Right kidney (tissue), 9 donors: ENCODE results near the gene PNP.
"Not testable (repeated sequence)": the region's sequence is repeated elsewhere in the genome, so short reads cannot be mapped to it uniquely, and the experiment has no call there.

Source experiments
- DNase-seq: peaks from one replicate; pipeline ENCODE4 v3.0.0-alpha.2; 2016
- long read RNA-seq, 8 donors: transcript quantifications; one replicate each; lab custom pipeline, GENCODE V29; 2026

PNP gene
- long read RNA-seq, donor 1, transcript PNP-201 (6 exons, 1,509 nt): major isoform, 6 of 62 reads
- long read RNA-seq, donor 1, partial matches to known transcripts: 53 of 62 reads
- long read RNA-seq, donor 1, other reads (novel, unspliced or antisense): 0 of 62 reads
- long read RNA-seq, donor 2, transcript PNP-201 (6 exons, 1,509 nt): major isoform, 8 of 12 reads
- long read RNA-seq, donor 2, partial matches to known transcripts: 0 of 12 reads
- long read RNA-seq, donor 2, other reads (novel, unspliced or antisense): 0 of 12 reads
- long read RNA-seq, donor 3, partial matches to known transcripts: 23 of 28 reads
- long read RNA-seq, donor 3, other reads (novel, unspliced or antisense): 0 of 28 reads
- long read RNA-seq, donor 4, transcript PNP-201 (6 exons, 1,509 nt): major isoform, 6 of 7 reads
- long read RNA-seq, donor 4, partial matches to known transcripts: 0 of 7 reads
- long read RNA-seq, donor 4, other reads (novel, unspliced or antisense): 0 of 7 reads
- long read RNA-seq, donor 5, transcript PNP-207 (2 exons, 2,573 nt): major isoform, 7 of 62 reads
- long read RNA-seq, donor 5, transcript PNP-201 (6 exons, 1,509 nt): minor isoform, 5 of 62 reads
- long read RNA-seq, donor 5, partial matches to known transcripts: 49 of 62 reads
- long read RNA-seq, donor 5, other reads (novel, unspliced or antisense): 0 of 62 reads
- long read RNA-seq, donor 6, transcript PNP-201 (6 exons, 1,509 nt): major isoform, 11 of 13 reads
- long read RNA-seq, donor 6, partial matches to known transcripts: 0 of 13 reads
- long read RNA-seq, donor 6, other reads (novel, unspliced or antisense): 0 of 13 reads
- long read RNA-seq, donor 7: 0 reads
- long read RNA-seq, donor 8, transcript PNP-201 (6 exons, 1,509 nt): major isoform, 8 of 11 reads
- long read RNA-seq, donor 8, partial matches to known transcripts: 0 of 11 reads
- long read RNA-seq, donor 8, other reads (novel, unspliced or antisense): 0 of 11 reads

DNA sequence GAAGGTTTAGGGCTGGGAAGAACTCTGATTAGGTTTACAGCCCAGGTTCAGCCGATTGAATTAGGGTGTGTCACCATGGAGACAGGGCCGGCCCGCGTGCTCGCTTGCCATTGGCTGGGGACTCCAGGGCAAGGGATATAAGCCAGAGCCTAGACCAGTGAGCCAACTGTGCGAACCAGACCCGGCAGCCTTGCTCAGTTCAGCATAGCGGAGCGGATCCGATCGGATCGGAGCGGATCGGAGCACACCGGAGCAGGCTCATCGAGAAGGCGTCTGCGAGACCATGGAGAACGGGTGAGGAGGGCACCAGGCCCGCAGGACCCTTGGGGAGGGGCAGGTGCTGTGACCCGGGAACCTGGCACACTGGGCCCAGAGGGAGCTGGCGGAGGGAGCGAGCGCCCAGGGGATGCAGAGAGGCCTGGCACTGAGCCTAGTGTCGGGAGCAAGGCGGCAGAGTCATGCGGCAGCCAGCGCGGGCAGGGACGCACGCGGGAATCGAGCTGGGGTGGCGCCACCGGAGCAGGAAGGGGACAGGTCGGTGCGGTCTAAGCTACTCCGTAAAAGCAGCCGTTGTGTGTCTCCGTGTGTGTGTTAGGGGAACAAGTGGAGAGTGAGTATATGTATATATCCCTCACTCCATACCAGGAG, at the start of gene PNP:
PNP (plus strand) TSS at position 165 of the 648 bp plus-strand sequence; CDS start at position 284, 119 bp downstream.
- peak; percentile 86 for DNase-seq

DNA sequence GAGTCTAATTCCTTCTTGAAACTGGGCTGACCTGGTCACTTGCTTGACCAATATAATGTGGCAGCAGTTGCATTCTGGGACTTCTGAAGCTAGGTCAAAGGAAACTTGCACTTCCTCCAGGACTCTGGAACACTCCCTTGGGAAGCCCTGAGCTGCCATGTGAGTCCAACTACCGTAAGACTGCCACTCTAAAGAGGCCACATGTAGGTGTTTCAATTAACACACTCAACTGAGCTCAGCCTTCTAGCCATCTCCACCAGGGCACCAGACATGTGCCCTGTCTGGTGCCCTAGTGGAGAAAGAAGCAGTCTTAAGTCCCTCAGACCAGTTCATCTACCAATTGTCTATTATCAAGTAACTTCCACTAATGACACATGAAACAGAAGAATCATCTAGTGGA, 49.8 kb upstream of the PNP start:
- DNase-seq: no peak

DNA sequence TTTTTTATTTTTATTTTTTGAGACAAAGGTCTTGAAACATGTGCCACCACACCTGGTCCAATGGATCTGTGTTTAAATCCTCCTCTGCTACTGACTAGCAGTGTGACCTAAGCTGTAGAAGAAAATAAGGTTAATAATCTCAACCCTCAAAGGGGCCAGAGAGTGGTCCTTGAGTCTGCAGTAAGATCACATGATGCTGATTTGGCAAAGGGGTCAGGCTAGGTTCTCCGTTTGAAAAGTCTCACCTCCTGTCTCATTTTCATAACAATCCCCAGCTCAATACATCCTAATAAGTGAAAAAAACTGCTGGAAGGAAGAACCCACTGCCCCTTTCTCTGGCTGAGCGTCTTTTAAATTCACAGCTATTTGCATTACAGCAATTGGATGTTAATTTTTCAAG, 47.9 kb upstream of the PNP start:
- no peak for DNase-seq

DNA sequence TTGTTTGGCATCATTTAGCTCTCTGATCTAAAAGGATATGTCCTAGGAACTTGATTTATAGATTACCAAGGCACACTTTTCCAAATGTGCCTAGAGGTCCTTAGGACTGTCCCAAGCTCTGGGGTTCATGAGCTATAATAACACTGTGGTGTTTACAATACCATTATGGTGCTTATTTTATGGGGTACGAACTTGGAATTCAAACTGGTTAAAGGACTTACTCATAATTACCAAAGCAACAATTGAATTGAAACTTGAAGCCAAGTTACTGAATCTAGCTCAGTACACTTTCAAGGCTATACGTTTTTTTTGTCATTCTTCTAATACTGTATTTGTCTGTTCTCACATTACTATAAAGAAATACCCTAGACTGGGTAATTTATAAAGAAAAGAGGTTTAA, 46.3 kb upstream of the PNP start:
- DNase-seq: no peak

DNA sequence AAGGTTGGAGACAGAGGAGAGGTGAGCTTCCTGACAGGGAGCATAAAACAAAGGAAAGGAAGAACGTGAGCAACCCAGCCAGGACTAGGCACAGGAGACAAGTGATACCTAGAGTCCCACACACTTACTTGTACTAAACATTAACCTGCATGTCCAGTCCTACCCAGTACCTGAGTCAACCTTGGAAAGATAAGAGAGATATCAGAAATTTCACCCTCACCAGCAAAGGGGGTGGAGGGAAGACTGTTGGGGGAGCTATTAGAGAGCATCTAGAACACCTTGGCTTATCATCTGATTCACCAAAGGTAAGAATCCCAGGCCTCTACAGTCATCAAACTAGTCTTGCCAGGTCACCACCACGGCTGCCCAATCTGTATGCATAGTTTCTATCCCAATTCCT, 44.4 kb upstream of the PNP start:
- DNase-seq: no peak

DNA sequence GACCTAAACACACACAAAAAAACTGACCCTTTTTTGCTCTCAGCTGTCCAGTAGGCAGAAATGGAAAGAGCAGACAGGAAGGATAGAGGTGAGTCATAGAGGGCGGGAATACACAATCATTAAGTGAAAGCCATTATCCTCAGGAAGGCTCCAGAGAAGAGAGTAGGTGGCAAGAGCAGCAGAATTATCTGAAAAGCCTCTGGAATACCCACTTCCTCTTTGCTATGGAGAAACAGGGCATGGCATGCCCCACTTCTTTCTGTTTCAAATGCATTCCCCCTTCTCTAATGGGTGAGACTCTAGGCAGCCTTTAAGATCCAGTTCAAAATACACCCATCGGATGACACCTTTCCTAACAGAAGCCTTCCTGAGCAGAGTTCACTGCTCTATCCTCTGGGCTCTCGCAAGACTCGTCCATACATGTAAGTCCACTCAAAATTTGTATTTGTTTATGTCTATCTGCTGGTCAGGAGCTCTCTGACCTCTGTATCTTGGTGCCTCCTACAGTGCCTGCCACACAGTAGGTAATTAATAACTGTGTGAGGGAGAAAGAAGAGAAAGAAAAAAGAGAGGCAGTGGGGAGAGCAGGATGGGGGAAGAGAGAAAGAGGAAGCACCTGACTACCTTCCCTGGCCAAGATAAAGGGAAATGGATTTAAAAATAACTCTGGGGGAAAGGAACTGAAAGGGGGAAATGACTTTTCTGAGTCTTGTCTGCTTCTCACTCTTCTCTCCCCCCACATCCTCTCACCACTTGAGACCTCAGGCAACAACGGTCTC, 41.8 kb upstream of the PNP start:
- no peak for DNase-seq

DNA sequence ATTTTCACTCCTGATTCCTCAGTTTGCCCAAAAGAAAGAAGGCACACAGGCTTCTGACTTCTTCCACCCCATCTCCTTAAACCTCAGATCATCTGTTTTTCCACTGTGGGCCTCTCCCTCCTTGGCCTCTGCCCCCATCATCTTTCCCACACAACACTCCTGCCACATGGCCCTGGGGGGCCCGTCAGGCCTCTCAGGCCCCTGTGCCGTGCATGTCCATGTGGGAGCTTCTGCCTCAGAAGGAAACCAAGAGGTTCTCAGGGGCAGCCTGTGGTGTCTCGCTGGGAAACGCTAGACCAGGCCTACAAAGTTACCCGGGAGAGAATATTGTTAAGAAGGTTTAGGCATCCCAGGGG, 41.2 kb upstream of the PNP start:
- DNase-seq: no peak

DNA sequence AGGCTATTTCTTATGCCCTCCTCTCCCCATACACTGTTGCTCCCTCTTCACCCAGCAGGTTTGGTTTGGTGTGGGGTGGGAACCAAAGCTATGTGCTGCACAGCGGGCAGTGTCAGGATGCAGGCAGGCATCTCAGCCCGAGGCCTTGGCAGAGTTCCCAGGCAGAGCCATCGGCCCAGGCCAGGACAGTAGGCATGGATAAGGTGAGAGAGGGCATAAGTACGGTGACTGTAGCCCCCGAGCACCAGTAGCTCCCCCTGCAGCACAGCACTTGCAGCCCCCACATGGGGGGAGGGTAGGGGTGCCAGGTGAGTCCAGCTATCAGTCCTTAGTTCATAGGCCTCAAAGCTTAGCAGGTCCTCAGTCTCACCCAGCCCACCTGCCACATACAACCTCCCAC, 40.4 kb upstream of the PNP start:
- no peak for DNase-seq

DNA sequence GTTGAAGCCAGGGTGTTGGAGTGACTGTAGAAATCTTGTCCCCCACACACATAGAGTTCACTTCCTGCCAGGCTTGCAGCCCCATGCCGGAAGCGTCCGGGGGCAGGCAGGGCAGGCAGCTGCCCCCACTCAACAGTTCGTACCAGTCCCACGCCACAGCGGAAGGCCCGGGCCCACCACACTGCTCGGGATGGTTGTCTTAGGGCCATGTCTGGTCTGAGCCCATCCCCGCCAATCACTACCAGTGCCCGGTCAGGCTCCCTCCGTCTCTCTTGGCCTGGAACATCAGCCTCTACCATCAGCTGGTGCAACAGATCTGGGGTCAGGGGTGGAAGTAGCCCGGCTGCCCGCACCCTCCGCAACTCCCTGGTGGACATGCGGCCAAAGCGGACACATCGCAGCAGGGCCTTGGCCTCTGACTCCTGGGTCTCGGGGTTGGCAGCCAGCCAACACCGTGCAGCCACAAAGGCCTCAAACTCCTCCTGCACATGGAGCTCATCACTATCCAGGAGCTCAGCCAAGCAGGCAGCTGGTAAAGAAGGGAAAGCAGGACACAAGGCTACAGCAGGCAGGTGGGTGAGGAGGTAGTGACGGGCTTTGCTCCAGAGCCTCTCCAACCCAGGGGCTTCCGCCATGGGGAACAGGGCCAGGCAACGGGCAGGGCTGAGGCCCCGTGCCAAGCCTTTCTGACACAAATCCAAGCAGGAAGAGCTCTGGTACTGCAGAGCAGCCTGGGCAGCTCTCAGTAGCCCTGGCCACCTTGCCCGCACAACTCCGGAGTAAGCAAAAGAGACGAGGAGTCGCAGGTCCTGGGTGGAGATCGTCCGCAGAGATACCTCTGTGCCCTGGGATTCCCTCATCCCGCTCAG, 39.2 kb upstream of the PNP start:
- no peak for DNase-seq

DNA sequence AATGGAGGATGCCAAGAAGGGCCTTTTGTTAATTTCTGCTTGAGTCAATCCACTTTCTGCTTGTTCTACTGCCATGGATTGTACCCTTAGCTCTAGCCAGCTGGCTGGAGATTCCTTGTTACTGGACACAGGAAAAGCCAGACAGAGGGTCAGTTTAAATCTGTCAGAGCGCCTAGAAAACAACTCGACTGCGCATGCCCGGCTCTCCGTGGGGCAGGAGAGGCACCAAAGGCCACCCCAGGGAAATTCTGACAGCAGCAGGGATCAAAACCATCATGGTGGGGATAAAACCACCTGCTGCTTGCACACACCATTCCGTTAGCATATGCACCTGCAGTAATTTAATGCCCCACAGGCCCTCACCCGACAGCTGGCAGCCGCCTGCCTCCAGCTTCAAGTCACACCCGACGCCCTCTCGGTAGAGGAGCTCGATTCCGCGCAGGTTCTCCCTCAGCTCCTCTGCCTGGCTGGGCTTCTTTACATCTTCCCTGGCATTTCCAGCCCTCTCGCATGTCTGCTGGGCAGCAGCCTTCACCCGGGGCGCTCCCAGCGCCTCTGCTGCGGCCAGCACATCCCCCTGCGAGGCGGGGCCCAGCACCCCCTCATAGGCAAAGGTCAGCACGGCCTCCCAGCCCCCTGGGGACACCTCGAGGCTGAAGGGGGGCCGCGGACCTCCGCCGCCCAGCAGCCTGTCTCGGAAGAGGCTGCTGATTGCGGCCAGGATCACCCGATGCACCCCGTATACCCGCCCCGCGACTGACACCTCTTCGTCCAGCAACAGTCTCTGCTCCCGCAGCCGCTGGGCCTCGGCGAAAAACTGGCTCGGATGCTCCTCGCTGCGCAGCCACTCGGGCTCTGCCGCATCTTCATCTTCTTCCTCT, 34.3 kb upstream of the PNP start:
- peak; percentile 60 for DNase-seq

DNA sequence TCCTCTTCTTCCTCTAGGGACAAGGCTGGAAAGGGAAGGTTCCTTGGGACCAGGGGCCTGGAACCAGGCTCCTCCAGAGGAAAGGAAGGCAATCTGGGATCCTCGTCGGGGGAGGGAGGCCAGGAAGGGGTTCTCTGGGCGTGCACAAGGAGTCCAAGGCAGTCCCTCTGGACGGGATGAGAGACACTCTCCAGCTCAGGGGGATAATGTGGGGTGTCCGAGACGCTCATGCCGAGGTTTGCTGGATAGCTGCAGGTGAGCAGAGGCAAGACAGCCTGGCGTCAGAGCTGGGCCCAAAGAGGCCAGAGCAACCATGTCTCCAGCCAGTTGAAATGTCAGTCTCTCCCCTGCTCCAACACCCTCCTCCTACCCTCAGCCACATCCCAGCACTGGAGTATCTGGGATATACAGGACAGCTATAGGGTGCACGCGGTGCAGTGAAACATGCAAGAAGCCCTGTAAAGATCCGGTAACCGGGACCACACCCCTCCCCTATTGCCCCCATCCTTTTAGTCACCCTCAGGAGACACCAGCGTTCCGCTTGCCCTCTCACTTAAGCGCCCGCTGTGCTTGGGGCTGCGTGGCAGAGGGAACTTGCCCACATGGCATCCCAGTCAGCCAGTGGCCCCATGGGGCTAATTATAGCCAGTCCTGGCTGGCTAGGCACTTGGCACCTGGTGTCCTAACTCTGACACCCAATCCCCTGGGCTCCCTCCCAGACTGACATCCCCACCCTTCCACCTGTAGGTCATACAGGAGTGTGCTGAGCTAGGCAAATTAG, 33.4 kb upstream of the PNP start, which contains the start of gene KLHL33:
KLHL33 (minus strand) TSS at position 585 of the 781 bp plus-strand sequence; CDS start at position 230, 355 bp downstream.
- DNase-seq: no peak

DNA sequence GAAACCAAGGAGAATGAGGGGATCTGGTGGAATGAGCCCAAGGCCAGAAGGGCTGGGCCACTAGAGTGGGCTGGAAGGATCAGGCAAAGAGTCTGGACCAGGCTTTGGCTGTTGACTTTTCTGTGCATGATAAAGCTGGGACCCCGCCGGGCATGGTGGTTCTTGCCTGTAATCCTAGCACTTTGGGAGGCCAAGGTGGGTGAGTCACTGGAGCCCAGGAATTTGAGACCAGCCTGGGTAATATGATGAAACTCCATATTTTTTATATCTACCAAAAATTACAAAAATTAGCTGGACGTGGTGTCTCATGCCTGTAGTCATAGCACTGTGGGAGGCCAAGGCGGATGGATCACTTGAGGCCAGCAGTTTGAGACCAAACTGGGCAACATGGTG, 32.8 kb upstream of the PNP start:
- no peak for DNase-seq

DNA sequence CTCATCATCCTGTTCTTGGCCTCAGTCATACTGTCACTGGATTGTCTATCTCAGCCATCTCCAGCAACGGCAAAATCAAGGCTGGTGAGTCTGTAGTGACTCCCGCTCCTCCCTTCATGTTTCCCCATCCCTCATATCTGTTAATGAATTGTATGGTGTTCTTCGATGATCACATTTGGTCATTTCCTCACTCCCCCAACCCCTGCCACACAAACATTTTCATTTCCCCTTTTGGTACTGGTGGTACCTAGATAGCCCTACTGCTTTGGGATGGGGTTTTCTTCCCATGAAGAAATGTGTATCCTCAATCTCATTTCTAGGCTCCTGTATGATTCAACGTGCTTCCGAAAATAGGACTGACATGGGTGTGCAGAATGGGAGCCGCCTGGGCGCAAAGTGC, 30.5 kb upstream of the PNP start:
- DNase-seq: no peak

DNA sequence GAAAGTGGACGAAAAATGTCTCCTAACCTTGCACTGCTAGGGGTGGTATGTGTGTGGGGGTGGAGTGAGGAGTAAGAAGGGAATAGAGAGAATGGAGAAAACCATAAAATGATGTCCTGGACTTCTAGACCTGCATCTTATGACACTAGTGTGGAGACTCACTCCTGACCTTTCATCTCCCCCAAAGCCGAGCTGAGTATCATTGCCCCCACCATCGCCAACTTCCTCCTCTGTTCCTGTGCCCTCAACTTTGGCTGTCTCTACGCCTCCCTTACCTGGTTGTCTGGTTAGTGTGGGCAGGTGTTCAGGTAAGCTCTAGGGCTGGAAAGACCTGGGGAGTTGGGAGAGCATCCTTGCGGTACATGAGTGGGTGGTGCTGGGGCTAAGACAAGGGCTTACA, 28.7 kb upstream of the PNP start:
- DNase-seq: no peak

DNA sequence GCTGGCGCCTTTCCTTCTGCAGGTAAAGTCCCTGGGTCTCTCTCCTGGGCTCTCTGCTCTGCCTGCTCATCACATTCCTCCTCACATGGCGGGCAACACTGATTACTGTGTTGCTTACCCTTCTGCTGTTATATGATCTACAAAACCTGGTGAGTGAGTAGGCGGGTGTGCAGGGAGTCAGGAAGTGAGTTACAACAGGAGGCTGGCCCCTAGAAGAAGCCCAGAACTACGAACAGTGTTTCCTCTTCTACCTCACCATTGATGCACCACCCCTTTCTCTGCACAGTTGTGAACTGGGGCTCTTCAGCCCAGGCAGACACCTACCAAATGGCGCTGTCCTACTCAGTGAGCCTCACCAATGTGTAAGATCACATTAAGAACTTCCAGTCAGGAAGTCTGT, 28.3 kb upstream of the PNP start:
- DNase-seq: no peak

DNA sequence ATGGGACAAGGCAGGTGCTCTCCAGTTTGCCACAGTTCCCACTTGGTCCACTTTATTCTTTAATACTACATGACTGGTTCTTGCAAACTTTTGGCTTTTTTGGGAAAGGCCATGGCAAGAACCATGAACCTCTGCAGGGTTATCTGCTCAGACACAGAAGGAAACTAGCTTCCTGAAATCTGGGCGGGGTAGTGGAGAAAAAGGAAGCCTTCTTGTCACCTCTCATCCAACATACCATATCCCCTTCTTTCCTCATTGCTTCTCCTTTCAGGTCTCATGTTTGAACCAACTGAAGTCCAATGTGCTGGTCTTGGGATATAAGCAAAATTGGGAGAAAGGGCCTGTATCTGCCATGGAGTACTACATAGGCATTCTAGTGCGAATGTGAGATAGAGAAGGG, 27.7 kb upstream of the PNP start:
- DNase-seq: no peak

DNA sequence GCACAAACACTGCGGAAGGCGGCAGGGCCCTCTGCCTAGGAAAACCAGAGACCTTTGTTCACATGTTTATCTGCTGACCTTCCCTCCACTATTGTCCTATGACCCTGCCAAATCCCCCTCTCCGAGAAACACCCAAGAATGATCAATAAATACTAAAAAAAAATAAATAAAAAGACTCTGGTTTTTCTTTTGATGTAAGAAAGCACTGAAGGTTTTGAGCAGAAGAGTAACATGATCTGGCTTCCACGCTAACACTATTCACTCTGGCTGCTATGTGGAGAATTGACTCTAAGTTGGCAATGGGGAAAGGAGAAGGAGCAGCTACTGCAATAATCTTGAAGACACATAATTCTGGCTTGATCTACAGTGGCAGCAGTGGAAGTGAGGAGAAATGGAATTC, 25.6 kb upstream of the PNP start:
- DNase-seq: not testable (repeated sequence)

DNA sequence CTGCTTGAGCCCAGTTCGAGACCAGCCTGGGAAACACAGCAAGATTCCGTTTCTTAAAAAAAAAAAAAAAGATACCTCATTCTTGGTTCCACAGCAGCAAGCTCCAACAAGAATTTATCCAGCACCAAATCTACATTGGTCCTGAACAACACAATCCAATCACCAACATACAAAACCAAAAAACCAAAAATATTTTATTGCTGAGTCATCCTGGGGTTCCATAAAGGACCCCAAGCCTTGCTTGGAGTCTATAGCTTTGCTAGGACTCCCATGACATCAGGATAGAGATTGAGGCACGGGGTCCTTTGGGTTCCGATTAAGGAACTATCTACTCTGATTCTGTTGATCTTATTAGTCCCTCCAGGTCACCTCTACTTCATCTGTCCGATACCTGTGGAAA, 22.3 kb upstream of the PNP start:
- DNase-seq: no peak

DNA sequence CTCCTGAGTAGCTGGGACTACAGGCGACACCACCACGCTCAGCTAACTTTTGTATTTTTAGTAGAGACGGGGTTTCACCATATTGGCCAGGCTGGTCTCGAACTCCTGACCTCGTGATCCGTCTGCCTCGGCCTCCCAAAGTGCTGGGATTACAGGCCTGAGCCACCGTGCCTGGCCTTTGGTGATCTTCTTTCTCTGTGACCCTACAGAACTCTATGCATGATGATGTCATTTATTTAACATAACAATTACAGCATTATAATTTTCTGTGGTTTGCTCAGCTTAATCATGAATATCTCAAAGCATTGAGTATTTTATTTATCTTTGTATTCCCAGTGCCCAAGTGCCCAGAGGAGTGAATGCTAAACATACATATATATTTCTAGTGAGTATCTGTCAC, 16.4 kb upstream of the PNP start:
- not testable (repeated sequence) for DNase-seq
